Astrocyte (in vitro differentiated cells and primary cell): ENCODE results near the gene B9D1. TPM values are rescaled to one million over a fixed set of nuclear protein-coding genes. Genes with fewer than 3 reads are reported as not detected.

Source experiments
- DNase-seq: peaks from one replicate; pipeline ENCODE4 v3.0.0-alpha.2; 2010; ENCODE audit warnings: low read depth
- FAIRE-seq: peaks from 2 replicates; lab custom pipeline; 2011; peaks lifted over from hg19 to GRCh38; lab: Jason Lieb, UNC
- H2AFZ ChIP-seq: 2 replicates; pipeline ENCODE4 v1.6.0; 2012; ENCODE audit warnings: low read depth, low read length, inconsistent platforms
- H3K27ac ChIP-seq: 2 replicates; pipeline ENCODE4 v1.5.1; 2011; ENCODE audit warnings: low read depth, low read length, inconsistent platforms
- H3K27me3 ChIP-seq: 2 replicates; pipeline ENCODE4 v1.6.0; 2011; ENCODE audit warnings: low read length, inconsistent platforms; ENCODE audit not compliant: insufficient read depth
- H3K36me3 ChIP-seq: 2 replicates; pipeline ENCODE4 v1.5.1; 2011; ENCODE audit warnings: low read length, inconsistent platforms; ENCODE audit not compliant: insufficient read depth
- H3K4me1 ChIP-seq: 2 replicates; pipeline ENCODE4 v1.5.1; 2011; ENCODE audit warnings: low read length, inconsistent platforms; ENCODE audit not compliant: insufficient read depth
- H3K4me2 ChIP-seq: 2 replicates; pipeline ENCODE4 v1.6.0; 2012; ENCODE audit warnings: low read length, inconsistent platforms
- H3K4me3 ChIP-seq: 2 replicates; pipeline ENCODE4 v1.5.1; 2011; ENCODE audit warnings: low read depth, mild to moderate bottlenecking, low read length, inconsistent platforms; ENCODE audit not compliant: insufficient read depth
- H3K79me2 ChIP-seq: 2 replicates; pipeline ENCODE4 v1.6.0; 2012; ENCODE audit warnings: mild to moderate bottlenecking, low read length, inconsistent platforms; ENCODE audit not compliant: insufficient read depth
- H3K9ac ChIP-seq: 2 replicates; pipeline ENCODE4 v1.6.0; 2012; ENCODE audit warnings: mild to moderate bottlenecking, low read length, inconsistent platforms
- H3K9me3 ChIP-seq: 2 replicates; pipeline ENCODE4 v1.5.1; 2012; ENCODE audit warnings: low read depth, mild to moderate bottlenecking, low read length, inconsistent platforms; ENCODE audit not compliant: insufficient read depth
- H4K20me1 ChIP-seq: 2 replicates; pipeline ENCODE4 v1.6.0; 2012; ENCODE audit warnings: low read length, inconsistent platforms; ENCODE audit not compliant: insufficient read depth
- H3K27ac Mint-ChIP-seq: one replicate; pipeline ENCODE4 v1.8.0; 2021; ENCODE audit warnings: mild to moderate bottlenecking, mixed read lengths; ENCODE audit not compliant: unreplicated experiment
- H3K27me3 Mint-ChIP-seq: one replicate; pipeline ENCODE4 v1.8.0; 2021; ENCODE audit warnings: low read depth, mixed read lengths; ENCODE audit not compliant: unreplicated experiment
- H3K36me3 Mint-ChIP-seq: one replicate; pipeline ENCODE4 v1.8.0; 2021; ENCODE audit warnings: low read depth, mixed read lengths; ENCODE audit not compliant: unreplicated experiment
- H3K4me1 Mint-ChIP-seq: one replicate; pipeline ENCODE4 v1.8.0; 2021; ENCODE audit warnings: low read depth, mixed read lengths; ENCODE audit not compliant: unreplicated experiment
- H3K4me3 Mint-ChIP-seq: one replicate; pipeline ENCODE4 v1.8.0; 2021; ENCODE audit warnings: mild to moderate bottlenecking, moderate library complexity, mixed read lengths; ENCODE audit not compliant: unreplicated experiment
- H3K9me3 Mint-ChIP-seq: one replicate; pipeline ENCODE4 v1.8.0; 2021; ENCODE audit warnings: mild to moderate bottlenecking, mixed read lengths; ENCODE audit not compliant: unreplicated experiment
- EZH2 ChIP-seq: IDR thresholded peaks from 2 replicates; pipeline ENCODE4 v1.6.1; 2012; ENCODE audit warnings: mild to moderate bottlenecking, low read length, inconsistent platforms; ENCODE audit not compliant: insufficient read depth
- total RNA-seq: library from RNA; stranded (reverse); gene quantifications from 2 replicates; pipeline ENCODE4 v1.2.1, GENCODE V29; 2021
- TF ChIP-seq, protein P1 (sequence below): IDR thresholded peaks from 2 replicates; pipeline ENCODE4 v1.5.1; 2011; ENCODE audit warnings: low read depth, mild to moderate bottlenecking, inconsistent platforms, low read length, moderate library complexity; ENCODE audit not compliant: insufficient read depth

Gene B9D1
- total RNA-seq, 1 donor from 2014 or later, result 10.2 TPM

DNA sequence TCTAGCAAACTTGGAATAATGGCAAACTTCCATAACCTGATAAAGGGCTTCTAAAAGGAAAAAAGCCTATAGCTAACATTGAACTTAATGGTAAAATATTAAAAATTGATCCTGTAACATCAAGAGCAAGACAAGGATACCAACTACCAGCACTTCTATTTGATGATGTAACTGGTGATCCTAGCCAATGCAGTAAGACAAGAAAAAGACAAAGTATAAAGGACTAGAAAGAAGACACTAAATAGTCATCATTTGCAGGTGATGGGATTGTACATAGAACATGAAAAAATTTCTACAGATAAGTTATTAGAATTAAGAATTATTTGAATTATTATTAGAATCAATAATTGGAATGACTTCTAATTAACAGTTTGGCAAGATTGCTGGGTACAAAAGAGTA, 37.0 kb downstream of the B9D1 start:
- Histone ChIP-seq H3K9me3 (no peaks in the 10 kb centered on the region), H3K27ac (no peak overlapping the region), H4K20me1 (peaks cover 11% of the 10 kb centered on the region), H3K36me3 (no peaks in the 10 kb centered on the region), H3K4me2 (no peak overlapping the region), H3K4me1 (peaks cover 17% of the 10 kb centered on the region), H3K27me3 (no peaks in the 10 kb centered on the region), H3K4me3 (no peak overlapping the region), H2AFZ (no peak overlapping the region), H3K9ac (no peak overlapping the region), H3K79me2 (no peaks in the 10 kb centered on the region)
- DNase-seq, result no peak
- peaks cover 15% of the 10 kb centered on the region for H3K36me3 Mint-ChIP-seq
- H3K4me3 Mint-ChIP-seq, result no peak overlapping the region
- no peaks in the 10 kb centered on the region for H3K9me3 Mint-ChIP-seq
- no peak for FAIRE-seq
- H3K4me1 Mint-ChIP-seq, result peaks cover 25% of the 10 kb centered on the region
- TF ChIP-seq EZH2, result no peak
- TF ChIP-seq, protein P1, sequence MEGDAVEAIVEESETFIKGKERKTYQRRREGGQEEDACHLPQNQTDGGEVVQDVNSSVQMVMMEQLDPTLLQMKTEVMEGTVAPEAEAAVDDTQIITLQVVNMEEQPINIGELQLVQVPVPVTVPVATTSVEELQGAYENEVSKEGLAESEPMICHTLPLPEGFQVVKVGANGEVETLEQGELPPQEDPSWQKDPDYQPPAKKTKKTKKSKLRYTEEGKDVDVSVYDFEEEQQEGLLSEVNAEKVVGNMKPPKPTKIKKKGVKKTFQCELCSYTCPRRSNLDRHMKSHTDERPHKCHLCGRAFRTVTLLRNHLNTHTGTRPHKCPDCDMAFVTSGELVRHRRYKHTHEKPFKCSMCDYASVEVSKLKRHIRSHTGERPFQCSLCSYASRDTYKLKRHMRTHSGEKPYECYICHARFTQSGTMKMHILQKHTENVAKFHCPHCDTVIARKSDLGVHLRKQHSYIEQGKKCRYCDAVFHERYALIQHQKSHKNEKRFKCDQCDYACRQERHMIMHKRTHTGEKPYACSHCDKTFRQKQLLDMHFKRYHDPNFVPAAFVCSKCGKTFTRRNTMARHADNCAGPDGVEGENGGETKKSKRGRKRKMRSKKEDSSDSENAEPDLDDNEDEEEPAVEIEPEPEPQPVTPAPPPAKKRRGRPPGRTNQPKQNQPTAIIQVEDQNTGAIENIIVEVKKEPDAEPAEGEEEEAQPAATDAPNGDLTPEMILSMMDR, result no peak
- H3K27me3 Mint-ChIP-seq, result no peaks in the 10 kb centered on the region
- H3K27ac Mint-ChIP-seq, result no peak overlapping the region

DNA sequence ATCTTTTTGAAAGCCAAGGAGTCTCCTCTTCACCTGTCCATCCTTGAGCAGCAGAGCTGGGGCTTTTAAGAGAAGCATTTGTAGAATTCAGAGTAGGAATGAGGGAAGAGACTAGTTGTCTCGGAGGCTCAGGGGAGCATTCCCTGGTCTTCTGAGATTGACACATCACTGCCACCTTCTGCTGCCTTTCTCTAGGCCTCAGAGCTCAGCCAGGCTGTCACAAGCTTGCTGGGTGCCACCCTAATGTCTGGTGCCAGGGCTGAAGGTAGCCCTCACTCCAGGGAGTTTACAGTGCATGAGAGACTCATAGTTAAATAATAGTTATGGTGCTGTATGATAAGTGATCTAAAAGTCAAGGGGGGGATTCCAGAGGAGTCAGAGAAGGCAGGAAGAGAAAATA, 39.7 kb downstream of the B9D1 start:
- Histone ChIP-seq H4K20me1 (peaks cover 13% of the 10 kb centered on the region), H3K4me3 (no peak overlapping the region), H3K4me2 (no peak overlapping the region), H3K27ac (no peak overlapping the region), H3K79me2 (no peaks in the 10 kb centered on the region), H2AFZ (no peak overlapping the region), H3K27me3 (no peaks in the 10 kb centered on the region), H3K36me3 (no peaks in the 10 kb centered on the region), H3K4me1 (peaks cover 15% of the 10 kb centered on the region), H3K9me3 (no peaks in the 10 kb centered on the region), H3K9ac (no peak overlapping the region)
- TF ChIP-seq, protein P1, result no peak
- TF ChIP-seq EZH2, result no peak
- H3K9me3 Mint-ChIP-seq, result no peaks in the 10 kb centered on the region
- DNase-seq (no peak), FAIRE-seq (no peak)
- H3K4me3 Mint-ChIP-seq, result no peak overlapping the region
- peaks cover 19% of the 10 kb centered on the region for H3K4me1 Mint-ChIP-seq
- H3K27me3 Mint-ChIP-seq, result no peaks in the 10 kb centered on the region
- H3K27ac Mint-ChIP-seq, result no peak overlapping the region
- peaks cover 18% of the 10 kb centered on the region for H3K36me3 Mint-ChIP-seq

GRCh38 chr17:19322129-19322505, 40.4 kb downstream of the B9D1 start:
- Histone ChIP-seq H3K27me3 (no peaks in the 10 kb centered on the region), H3K4me3 (no peak overlapping the region), H4K20me1 (peaks cover 17% of the 10 kb centered on the region), H3K36me3 (no peaks in the 10 kb centered on the region), H3K9ac (no peak overlapping the region), H3K79me2 (no peaks in the 10 kb centered on the region), H2AFZ (no peak overlapping the region), H3K4me1 (peaks cover 16% of the 10 kb centered on the region), H3K27ac (no peak overlapping the region), H3K4me2 (no peak overlapping the region), H3K9me3 (no peaks in the 10 kb centered on the region)
- DNase-seq (no peak), FAIRE-seq (no peak)
- TF ChIP-seq, protein P1, result no peak
- no peak for TF ChIP-seq EZH2
- no peaks in the 10 kb centered on the region for H3K9me3 Mint-ChIP-seq
- no peaks in the 10 kb centered on the region for H3K27me3 Mint-ChIP-seq
- peaks cover 19% of the 10 kb centered on the region for H3K4me1 Mint-ChIP-seq
- peaks cover 19% of the 10 kb centered on the region for H3K36me3 Mint-ChIP-seq
- H3K4me3 Mint-ChIP-seq, result no peak overlapping the region
- no peak overlapping the region for H3K27ac Mint-ChIP-seq
